Measurements from ENCODE around the gene PEX10. TPM values are rescaled to one million over a fixed set of nuclear protein-coding genes. Genes with fewer than 3 reads are reported as not detected.

Gene PEX10
- total and polyA plus RNA-seq, 2 of the 8 experiments (the other 6 are each of a cell fraction or from before 2014, with no cell fraction given) = 24.3 to 26.9 TPM

DNA sequence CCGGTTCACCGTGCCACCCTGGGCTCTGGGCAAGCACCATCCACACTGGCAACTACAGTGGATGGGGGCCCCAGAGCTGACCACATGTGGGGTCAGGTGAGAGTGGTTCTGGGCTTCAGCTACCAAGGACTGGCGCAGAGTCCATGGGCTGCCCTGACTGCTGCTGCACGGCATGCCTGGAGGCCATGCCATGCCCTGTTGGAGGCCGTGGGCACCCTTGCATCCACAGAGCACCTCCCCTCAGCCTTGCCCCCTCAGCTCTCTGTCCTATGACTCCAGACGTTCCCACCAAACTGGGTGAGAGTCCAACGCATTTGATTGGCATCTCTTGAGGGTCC lies 36.5 kb downstream of the PEX10 start:
- no peak overlapping the region for H3K9ac ChIP-seq (replicated peaks in 1 of 4; ENCODE audit: extremely low read depth in 1 of 4, low read depth in 3 of 4, low read length in 3 of 4)
- H3K4me3 ChIP-seq (ENCODE audit: extremely low read depth in 1 of 4, insufficient read depth in 2 of 4, low read depth in 3 of 4, low read length in 4 of 4) = no peak overlapping the region
- no peak overlapping the region for H4K8ac ChIP-seq (ENCODE audit: extremely low read depth, insufficient read depth, low read length)
- H3K18ac ChIP-seq (ENCODE audit: extremely low read depth, low read length) = no peak overlapping the region
- H2AK5ac ChIP-seq (ENCODE audit: low read depth, low read length) = no peak overlapping the region
- H3K36me3 ChIP-seq (ENCODE audit: control insufficient read depth in 2 of 4, insufficient read depth in 4 of 4, low read length in 3 of 4) = no peaks in the 10 kb centered on the region
- FAIRE-seq (no peak), DNase-seq (ENCODE audit: low read depth in 1 of 2, low spot score in 2 of 2) (no peak)
- no peak overlapping the region for H3K14ac ChIP-seq (ENCODE audit: insufficient read length)
- H3K4ac ChIP-seq (replicated peaks; ENCODE audit: insufficient read length, low read depth, low read length) = no peak overlapping the region
- no peak overlapping the region for H2BK15ac ChIP-seq (ENCODE audit: low read length)
- no peaks in the 10 kb centered on the region for H3K79me1 ChIP-seq (ENCODE audit: low read depth, low read length)
- no peak overlapping the region for H4K5ac ChIP-seq (ENCODE audit: insufficient read length, low read depth, low read length)
- H3K27ac ChIP-seq (ENCODE audit: low read depth, low read length) = no peak overlapping the region
- 91% methylated on average over 7 of the region's 7 CpGs; no CpG with 5 or more reads in 1 of the 2 experiments for WGBS, 2 experiments (ENCODE audit: extremely low coverage in 1 of 2, insufficient coverage in 1 of 2, insufficient read length in 1 of 2, insufficient replicate concordance in 2 of 2, low coverage in 1 of 2, low lambda C conversion rate in 2 of 2, missing lambda C conversion rate in 1 of 2)
- H3K4me1 ChIP-seq (replicated peaks in 1 of 4; ENCODE audit: control insufficient read depth in 3 of 4, insufficient read depth in 4 of 4, low read length in 3 of 4) = no peaks in the 10 kb centered on the region
- H3K27me3 ChIP-seq (replicated peaks in 1 of 4; ENCODE audit: control insufficient read depth in 3 of 4, extremely low read depth in 1 of 4, insufficient read depth in 3 of 4, low read length in 3 of 4) = no peaks in the 10 kb centered on the region
- H4K91ac ChIP-seq (replicated peaks; ENCODE audit: insufficient read length, low read length) = no peak overlapping the region
- H2BK120ac ChIP-seq (replicated peaks; ENCODE audit: low read depth, low read length) = no peak overlapping the region
- no peaks in the 10 kb centered on the region for H3K23me2 ChIP-seq (ENCODE audit: low read depth, low read length)
- H2BK12ac ChIP-seq (ENCODE audit: low read depth, low read length) = no peak overlapping the region
- H3K4me2 ChIP-seq (ENCODE audit: insufficient read depth in 1 of 2, low read depth in 2 of 2, low read length in 2 of 2) = no peak overlapping the region
- H4K20me1 ChIP-seq (replicated peaks in 1 of 2; ENCODE audit: control insufficient read depth in 1 of 2, insufficient read depth in 2 of 2, low read length in 2 of 2) = no peaks in the 10 kb centered on the region
- ChIA-PET CTCF (ENCODE audit: partially characterized antibody) (interaction anchor here (1.3 to 2.5 kb wide), 5 partner anchors 11 to 181 kb away, joined by 3 to 15 read pairs (median 5); partner anchors contain the start of gene FAAP20), POLR2A (ENCODE audit: partially characterized antibody) (interaction anchor here (0.7 to 5.0 kb wide), 4 partner anchors 32 to 181 kb away, joined by 3 to 16 read pairs (median 4); partner anchors contain the start of gene FAAP20)
- H3K56ac ChIP-seq (replicated peaks; ENCODE audit: insufficient read length, low read depth, low read length) = no peak overlapping the region
- H2BK20ac ChIP-seq (ENCODE audit: low read length) = no peak overlapping the region
- H2AFZ ChIP-seq (ENCODE audit: low read length) = no peak overlapping the region
- H3K9me3 ChIP-seq (ENCODE audit: insufficient read depth in 2 of 2, low read depth in 1 of 2, low read length in 1 of 2) = no peaks in the 10 kb centered on the region
- H3K23ac ChIP-seq (ENCODE audit: insufficient read length) = no peak overlapping the region
- H2BK5ac ChIP-seq (ENCODE audit: low read depth, low read length) = 0 out of 2 replicates have a peak overlapping the region, but pooled peaks have one; percentile 30
- TF ChIP-seq, protein P1, sequence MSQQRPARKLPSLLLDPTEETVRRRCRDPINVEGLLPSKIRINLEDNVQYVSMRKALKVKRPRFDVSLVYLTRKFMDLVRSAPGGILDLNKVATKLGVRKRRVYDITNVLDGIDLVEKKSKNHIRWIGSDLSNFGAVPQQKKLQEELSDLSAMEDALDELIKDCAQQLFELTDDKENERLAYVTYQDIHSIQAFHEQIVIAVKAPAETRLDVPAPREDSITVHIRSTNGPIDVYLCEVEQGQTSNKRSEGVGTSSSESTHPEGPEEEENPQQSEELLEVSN (IDR thresholded peaks at IDR 0.05) = no peak
- H3K79me2 ChIP-seq (ENCODE audit: control insufficient read depth in 1 of 2, insufficient read depth in 2 of 2, low read length in 2 of 2) = no peaks in the 10 kb centered on the region

Measured in H1 (cell line).